Activated naive CD4-positive, alpha-beta T cell treated with anti-CD3 and anti-CD28 coated beads, Interleukin-2, amount 10 ng/mL, durations not matched to agents 7 days and 5 days (primary cell): ENCODE results near the gene EVPLL.
"Not testable (repeated sequence)": the region's sequence is repeated elsewhere in the genome, so short reads cannot be mapped to it uniquely, and the experiment has no call there.

Experiments used
- CTCF ChIA-PET: fragments of 350-600 bp; sonication (Branson Sonifier 250); formaldehyde crosslinking; loops from one replicate; lab custom pipeline; 2021; ENCODE audit warnings: antibody characterized with exemption; lab: Charles Lee
- DNase-seq: peaks from one replicate; pipeline ENCODE4 v3.0.0-alpha.2; 2020
- H3K27ac Mint-ChIP-seq: one replicate; pipeline ENCODE4 v1.8.0; 2021; ENCODE audit warnings: mild to moderate bottlenecking, moderate library complexity, mixed read lengths
- H3K27me3 Mint-ChIP-seq: one replicate; pipeline ENCODE4 v1.8.0; 2021; ENCODE audit warnings: mild to moderate bottlenecking, mixed read lengths
- H3K36me3 Mint-ChIP-seq: one replicate; pipeline ENCODE4 v1.8.0; 2021; ENCODE audit warnings: mixed read lengths
- H3K4me1 Mint-ChIP-seq: one replicate; pipeline ENCODE4 v1.8.0; 2021; ENCODE audit warnings: mixed read lengths
- H3K4me3 Mint-ChIP-seq: one replicate; pipeline ENCODE4 v1.8.0; 2021; ENCODE audit warnings: mild to moderate bottlenecking, moderate library complexity, mixed read lengths
- H3K9me3 Mint-ChIP-seq: one replicate; pipeline ENCODE4 v1.8.0; 2021; ENCODE audit warnings: mixed read lengths

EVPLL gene

GRCh38 chr17:18425593-18425992 is 48.0 kb downstream of the EVPLL start:
- CTCF ChIA-PET, DNase-seq, H3K9me3 Mint-ChIP-seq, H3K27me3 Mint-ChIP-seq, H3K4me3 Mint-ChIP-seq, H3K36me3 Mint-ChIP-seq, H3K27ac Mint-ChIP-seq, H3K4me1 Mint-ChIP-seq: not testable (repeated sequence)

DNA sequence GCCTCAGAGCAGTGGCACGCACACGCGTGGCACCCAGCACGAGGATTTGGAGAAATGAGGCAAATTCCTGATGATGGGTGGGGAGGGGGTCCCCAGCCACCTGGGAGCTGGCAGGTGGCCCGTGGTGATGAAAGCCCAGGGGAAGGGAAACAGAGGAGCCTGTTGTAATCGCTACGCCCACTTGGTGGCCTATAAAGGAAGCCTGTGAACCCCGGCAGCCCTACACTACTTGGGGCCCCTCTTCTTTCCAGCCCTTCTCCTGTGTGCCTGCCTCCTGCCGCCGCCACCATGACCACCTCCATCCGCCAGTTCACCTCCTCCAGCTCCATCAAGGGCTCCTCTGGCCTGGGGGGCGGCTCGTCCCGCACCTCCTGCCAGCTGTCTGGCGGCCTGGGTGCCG is 49.1 kb downstream of the EVPLL start:
- H3K4me3 Mint-ChIP-seq, H3K4me1 Mint-ChIP-seq, H3K27me3 Mint-ChIP-seq, H3K9me3 Mint-ChIP-seq, H3K36me3 Mint-ChIP-seq, H3K27ac Mint-ChIP-seq, DNase-seq, CTCF ChIA-PET: not testable (repeated sequence)

- H3K27ac Mint-ChIP-seq, H3K27me3 Mint-ChIP-seq, H3K36me3 Mint-ChIP-seq, CTCF ChIA-PET, H3K4me3 Mint-ChIP-seq, H3K9me3 Mint-ChIP-seq, H3K4me1 Mint-ChIP-seq, DNase-seq: not testable (repeated sequence)
These were observed 54.6 kb downstream of the EVPLL start for GRCh38 chr17:18432206-18432605.
